ENCODE data around the gene SLC38A3.
A peak's percentile ranks its signal among the peaks of the same experiment; 100 is the strongest.

SLC38A3 gene

GRCh38 chr3:50230104-50230793 is 25.2 kb downstream of the SLC38A3 start:
- WGBS (ENCODE audit: extremely low coverage, insufficient coverage, low lambda C conversion rate), result no CpG with 5 or more reads among the region's 8 CpGs
- Histone ChIP-seq H2BK15ac (replicated peaks; ENCODE audit: low read depth) (no peak overlapping the region), H3K79me2 (ENCODE audit: control insufficient read depth, insufficient read depth, low read length) (no peaks in the 10 kb centered on the region), H2AK5ac (ENCODE audit: low read length) (no peak overlapping the region), H3K4me1 (ENCODE audit: control insufficient read depth, low read depth, low read length) (peaks cover 7% of the 10 kb centered on the region), H2BK5ac (ENCODE audit: low read length) (no peak overlapping the region), H3K56ac (ENCODE audit: low read length) (no peak overlapping the region), H3K23ac (ENCODE audit: low read length) (no peak overlapping the region), H3K4me3 (ENCODE audit: low read length) (no peak overlapping the region), H3K4ac (ENCODE audit: low read depth, low read length) (no peak overlapping the region), H3K4me2 (ENCODE audit: low read length) (no peak overlapping the region), H2BK120ac (ENCODE audit: low read depth, low read length) (no peak overlapping the region), H3K9ac (ENCODE audit: low read length) (no peak overlapping the region), H4K5ac (ENCODE audit: low read length) (no peak overlapping the region), H3K18ac (ENCODE audit: low read length) (no peak overlapping the region), H3K36me3 (ENCODE audit: control insufficient read depth, insufficient read depth, low read length) (no peaks in the 10 kb centered on the region), H3K79me1 (ENCODE audit: low read length) (peaks cover 2% of the 10 kb centered on the region), H4K8ac (ENCODE audit: low read depth, low read length) (no peak overlapping the region), H3K27ac (ENCODE audit: low read depth, low read length) (no peak overlapping the region), H3K27me3 (ENCODE audit: insufficient read depth, low read length, poor library complexity) (no peaks in the 10 kb centered on the region)
- no peak for DNase-seq

GRCh38 chr3:50230794-50231125 is 25.7 kb downstream of the SLC38A3 start:
- Histone ChIP-seq H3K36me3 (ENCODE audit: control insufficient read depth, insufficient read depth, low read length) (no peaks in the 10 kb centered on the region), H3K4me2 (ENCODE audit: low read length) (no peak overlapping the region), H2BK5ac (ENCODE audit: low read length) (no peak overlapping the region), H3K18ac (ENCODE audit: low read length) (no peak overlapping the region), H4K8ac (ENCODE audit: low read depth, low read length) (no peak overlapping the region), H2BK120ac (ENCODE audit: low read depth, low read length) (no peak overlapping the region), H2AK5ac (ENCODE audit: low read length) (no peak overlapping the region), H3K4me3 (ENCODE audit: low read length) (no peak overlapping the region), H3K9ac (ENCODE audit: low read length) (no peak overlapping the region), H3K23ac (ENCODE audit: low read length) (no peak overlapping the region), H2BK15ac (replicated peaks; ENCODE audit: low read depth) (no peak overlapping the region), H3K4ac (ENCODE audit: low read depth, low read length) (no peak overlapping the region), H3K79me2 (ENCODE audit: control insufficient read depth, insufficient read depth, low read length) (no peaks in the 10 kb centered on the region), H3K27me3 (ENCODE audit: insufficient read depth, low read length, poor library complexity) (no peaks in the 10 kb centered on the region), H4K5ac (ENCODE audit: low read length) (no peak overlapping the region), H3K79me1 (ENCODE audit: low read length) (peaks cover 2% of the 10 kb centered on the region), H3K27ac (ENCODE audit: low read depth, low read length) (no peak overlapping the region), H3K56ac (ENCODE audit: low read length) (no peak overlapping the region), H3K4me1 (ENCODE audit: control insufficient read depth, low read depth, low read length) (peaks cover 7% of the 10 kb centered on the region)
- WGBS (ENCODE audit: extremely low coverage, insufficient coverage, low lambda C conversion rate), result no CpG with 5 or more reads among the region's 4 CpGs
- DNase-seq, result no peak

- Histone ChIP-seq H4K8ac (ENCODE audit: low read depth, low read length) (no peak overlapping the region), H3K4ac (ENCODE audit: low read depth, low read length) (no peak overlapping the region), H3K18ac (ENCODE audit: low read length) (no peak overlapping the region), H3K9ac (ENCODE audit: low read length) (no peak overlapping the region), H4K5ac (ENCODE audit: low read length) (no peak overlapping the region), H3K36me3 (ENCODE audit: control insufficient read depth, insufficient read depth, low read length) (no peaks in the 10 kb centered on the region), H2BK120ac (ENCODE audit: low read depth, low read length) (no peak overlapping the region), H2BK15ac (replicated peaks; ENCODE audit: low read depth) (no peak overlapping the region), H3K79me1 (ENCODE audit: low read length) (peaks cover 6% of the 10 kb centered on the region), H3K27ac (ENCODE audit: low read depth, low read length) (no peak overlapping the region), H3K4me1 (ENCODE audit: control insufficient read depth, low read depth, low read length) (peaks cover 7% of the 10 kb centered on the region), H3K4me2 (ENCODE audit: low read length) (no peak overlapping the region), H3K4me3 (ENCODE audit: low read length) (no peak overlapping the region), H3K27me3 (ENCODE audit: insufficient read depth, low read length, poor library complexity) (no peaks in the 10 kb centered on the region), H2AK5ac (ENCODE audit: low read length) (no peak overlapping the region), H2BK5ac (ENCODE audit: low read length) (no peak overlapping the region), H3K23ac (ENCODE audit: low read length) (no peak overlapping the region), H3K56ac (ENCODE audit: low read length) (no peak overlapping the region), H3K79me2 (ENCODE audit: control insufficient read depth, insufficient read depth, low read length) (peaks cover 5% of the 10 kb centered on the region)
- no CpG with 5 or more reads among the region's 5 CpGs for WGBS (ENCODE audit: extremely low coverage, insufficient coverage, low lambda C conversion rate)
- DNase-seq, result no peak
These were observed 26.5 kb downstream of the SLC38A3 start for GRCh38 chr3:50231581-50231980.

GRCh38 chr3:50232303-50232702 is 27.2 kb downstream of the SLC38A3 start:
- Histone ChIP-seq H4K5ac (ENCODE audit: low read length) (no peak overlapping the region), H3K4me2 (ENCODE audit: low read length) (no peak overlapping the region), H3K36me3 (ENCODE audit: control insufficient read depth, insufficient read depth, low read length) (no peaks in the 10 kb centered on the region), H2AK5ac (ENCODE audit: low read length) (no peak overlapping the region), H3K4me3 (ENCODE audit: low read length) (no peak overlapping the region), H3K18ac (ENCODE audit: low read length) (no peak overlapping the region), H2BK15ac (replicated peaks; ENCODE audit: low read depth) (no peak overlapping the region), H3K56ac (ENCODE audit: low read length) (no peak overlapping the region), H3K79me2 (ENCODE audit: control insufficient read depth, insufficient read depth, low read length) (peaks cover 12% of the 10 kb centered on the region), H3K27ac (ENCODE audit: low read depth, low read length) (no peak overlapping the region), H3K23ac (ENCODE audit: low read length) (no peak overlapping the region), H3K79me1 (ENCODE audit: low read length) (peaks cover 10% of the 10 kb centered on the region), H2BK5ac (ENCODE audit: low read length) (no peak overlapping the region), H3K4me1 (ENCODE audit: control insufficient read depth, low read depth, low read length) (peaks cover 8% of the 10 kb centered on the region), H3K4ac (ENCODE audit: low read depth, low read length) (no peak overlapping the region), H2BK120ac (ENCODE audit: low read depth, low read length) (no peak overlapping the region), H3K27me3 (ENCODE audit: insufficient read depth, low read length, poor library complexity) (no peaks in the 10 kb centered on the region), H4K8ac (ENCODE audit: low read depth, low read length) (no peak overlapping the region), H3K9ac (ENCODE audit: low read length) (no peak overlapping the region)
- no peak for DNase-seq
- WGBS (ENCODE audit: extremely low coverage, insufficient coverage, low lambda C conversion rate), result no CpG with 5 or more reads among the region's 3 CpGs

- peaks cover 15% of the 10 kb centered on the region for H3K79me1 ChIP-seq (ENCODE audit: low read length)
- no peak overlapping the region for H3K4me2 ChIP-seq (ENCODE audit: low read length)
- whole genome bisulfite sequencing (ENCODE audit: extremely low coverage, insufficient coverage, low lambda C conversion rate), result no CpG with 5 or more reads among the region's 4 CpGs
- no peak overlapping the region for H2BK5ac ChIP-seq (ENCODE audit: low read length)
- no peak overlapping the region for H3K23ac ChIP-seq (ENCODE audit: low read length)
- H2BK15ac ChIP-seq (replicated peaks; ENCODE audit: low read depth), result no peak overlapping the region
- H3K4me1 ChIP-seq (ENCODE audit: control insufficient read depth, low read depth, low read length), result peaks cover 10% of the 10 kb centered on the region
- no peaks in the 10 kb centered on the region for H3K27me3 ChIP-seq (ENCODE audit: insufficient read depth, low read length, poor library complexity)
- H3K56ac ChIP-seq (ENCODE audit: low read length), result no peak overlapping the region
- peaks cover 19% of the 10 kb centered on the region for H3K79me2 ChIP-seq (ENCODE audit: control insufficient read depth, insufficient read depth, low read length)
- H3K27ac ChIP-seq (ENCODE audit: low read depth, low read length), result no peak overlapping the region
- H2AK5ac ChIP-seq (ENCODE audit: low read length), result no peak overlapping the region
- H3K9ac ChIP-seq (ENCODE audit: low read length), result no peak overlapping the region
- no peak overlapping the region for H4K8ac ChIP-seq (ENCODE audit: low read depth, low read length)
- H3K18ac ChIP-seq (ENCODE audit: low read length), result no peak overlapping the region
- no peaks in the 10 kb centered on the region for H3K36me3 ChIP-seq (ENCODE audit: control insufficient read depth, insufficient read depth, low read length)
- no peak overlapping the region for H2BK120ac ChIP-seq (ENCODE audit: low read depth, low read length)
- peak; percentile 64 for DNase-seq
- H4K5ac ChIP-seq (ENCODE audit: low read length), result no peak overlapping the region
- no peak overlapping the region for H3K4ac ChIP-seq (ENCODE audit: low read depth, low read length)
- H3K4me3 ChIP-seq (ENCODE audit: low read length), result no peak overlapping the region
These were observed 28.1 kb downstream of the SLC38A3 start for GRCh38 chr3:50233176-50233575.
